ENCODE results near the gene SERF2.
"Not testable (repeated sequence)": the region's sequence is repeated elsewhere in the genome, so short reads cannot be mapped to it uniquely, and the experiment has no call there.

The SERF2 gene

DNA sequence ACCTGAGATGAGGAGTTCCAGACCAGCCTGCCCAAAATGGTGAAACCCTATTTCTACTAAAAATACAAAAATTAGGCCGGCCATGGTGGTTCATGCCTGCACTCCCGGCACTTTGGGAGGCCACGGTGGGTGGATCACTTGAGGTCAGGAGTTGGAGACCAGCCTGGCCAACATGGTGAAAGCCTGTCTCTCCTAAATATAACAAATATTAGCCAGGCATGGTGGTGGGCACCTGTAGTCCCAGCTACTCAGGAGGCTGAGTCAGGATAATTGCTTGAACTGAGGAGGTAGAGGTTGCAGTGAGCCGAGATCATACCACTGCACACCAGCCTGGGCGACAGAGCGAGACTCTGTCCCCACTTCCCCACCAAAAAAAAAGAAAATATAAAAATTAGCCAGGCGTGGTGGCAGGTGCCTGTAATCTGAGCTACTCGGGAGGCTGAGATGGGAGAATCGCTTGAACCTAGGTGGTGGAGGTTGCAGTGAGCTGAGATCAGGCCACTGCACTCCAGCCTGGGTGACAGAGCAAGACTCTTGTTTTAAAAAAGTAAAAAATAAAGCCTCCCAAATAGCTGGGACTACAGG, 38.7 kb downstream of the SERF2 start:
- DNase-seq, result not testable (repeated sequence)

DNA sequence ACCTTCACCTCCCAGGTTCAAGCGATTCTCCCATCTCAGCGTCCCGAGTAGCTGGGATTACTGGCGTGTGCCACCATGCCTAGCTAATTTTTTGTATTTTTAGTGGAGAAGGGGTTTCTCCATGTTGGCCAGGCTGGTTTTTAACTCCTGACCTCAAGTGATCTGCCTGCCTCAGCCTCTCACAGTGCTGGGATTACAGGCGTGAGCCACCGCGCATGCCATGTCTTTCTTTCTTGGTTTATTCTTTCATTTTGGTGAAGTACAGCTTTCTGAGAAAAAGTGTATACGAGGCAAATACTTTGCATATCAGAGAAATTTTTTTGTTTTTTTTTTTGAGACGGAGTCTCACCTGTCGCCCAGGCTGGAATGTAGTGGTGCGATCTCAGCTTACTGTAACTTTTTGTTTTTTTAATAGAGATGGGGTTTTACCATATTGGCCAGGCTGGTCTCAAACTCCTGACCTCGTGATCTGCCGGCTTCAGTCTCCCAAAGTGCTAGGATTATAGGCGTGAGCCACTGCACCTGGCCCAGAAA, 39.5 kb downstream of the SERF2 start:
- DNase-seq, result not testable (repeated sequence)

GRCh38 chr15:43832485-43832884, 40.4 kb downstream of the SERF2 start:
- DNase-seq, result not testable (repeated sequence)

DNA sequence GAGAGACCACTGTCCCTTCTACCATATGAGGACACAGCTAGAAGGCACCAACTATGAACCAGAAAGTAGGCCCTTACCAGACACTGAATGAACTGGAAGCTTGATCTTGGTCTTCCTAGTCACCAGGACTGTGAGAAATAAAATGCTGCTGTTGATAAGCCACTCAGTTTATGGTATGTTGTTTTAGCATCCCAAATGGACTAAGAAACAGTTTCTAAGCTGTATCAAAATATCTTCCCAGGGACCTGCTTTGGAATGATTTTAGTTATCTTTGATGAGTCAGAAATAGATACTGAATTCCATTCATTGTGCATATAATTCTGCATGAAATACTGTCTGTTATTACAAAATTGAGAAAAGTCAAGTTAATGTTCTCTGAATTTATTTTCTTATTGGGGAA, 53.3 kb downstream of the SERF2 start:
- DNase-seq, result no peak

Data from NCI-H526 treated with DMSO at 0.1 percent for 48 hours (cell line).